ENCODE measurements around the gene PALS2.

PALS2 gene

GRCh38 chr7:24580283-24580946 lies 7.2 kb downstream of the PALS2 start:
- H3K4me3 ChIP-seq: no peak overlapping the region
- TF ChIP-seq, protein P1, sequence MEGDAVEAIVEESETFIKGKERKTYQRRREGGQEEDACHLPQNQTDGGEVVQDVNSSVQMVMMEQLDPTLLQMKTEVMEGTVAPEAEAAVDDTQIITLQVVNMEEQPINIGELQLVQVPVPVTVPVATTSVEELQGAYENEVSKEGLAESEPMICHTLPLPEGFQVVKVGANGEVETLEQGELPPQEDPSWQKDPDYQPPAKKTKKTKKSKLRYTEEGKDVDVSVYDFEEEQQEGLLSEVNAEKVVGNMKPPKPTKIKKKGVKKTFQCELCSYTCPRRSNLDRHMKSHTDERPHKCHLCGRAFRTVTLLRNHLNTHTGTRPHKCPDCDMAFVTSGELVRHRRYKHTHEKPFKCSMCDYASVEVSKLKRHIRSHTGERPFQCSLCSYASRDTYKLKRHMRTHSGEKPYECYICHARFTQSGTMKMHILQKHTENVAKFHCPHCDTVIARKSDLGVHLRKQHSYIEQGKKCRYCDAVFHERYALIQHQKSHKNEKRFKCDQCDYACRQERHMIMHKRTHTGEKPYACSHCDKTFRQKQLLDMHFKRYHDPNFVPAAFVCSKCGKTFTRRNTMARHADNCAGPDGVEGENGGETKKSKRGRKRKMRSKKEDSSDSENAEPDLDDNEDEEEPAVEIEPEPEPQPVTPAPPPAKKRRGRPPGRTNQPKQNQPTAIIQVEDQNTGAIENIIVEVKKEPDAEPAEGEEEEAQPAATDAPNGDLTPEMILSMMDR (IDR thresholded peaks at IDR 0.05): no peak
- H3K27ac ChIP-seq: no peak overlapping the region
- no peak for DNase-seq (ENCODE audit: low spot score)

DNA sequence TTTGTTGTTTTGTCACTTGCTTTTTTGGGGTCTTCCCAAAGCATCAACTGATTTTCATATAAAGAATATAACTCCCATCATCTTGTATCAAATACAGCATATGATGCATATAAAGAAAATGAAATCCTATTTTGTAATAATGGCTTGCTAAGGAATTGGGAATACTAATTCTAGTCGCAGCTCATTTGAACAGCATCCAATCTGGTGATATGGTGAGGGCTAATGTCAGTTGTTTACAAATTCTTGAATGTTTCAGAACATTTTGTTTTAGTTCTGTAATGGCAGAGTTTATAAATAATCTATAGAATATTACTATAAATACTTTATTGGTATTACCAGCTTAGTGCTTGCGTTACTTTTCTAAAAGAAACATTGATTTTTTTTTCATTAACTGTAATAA lies 8.9 kb downstream of the PALS2 start:
- Histone ChIP-seq H3K27ac (no peak overlapping the region), H3K4me3 (no peak overlapping the region)
- no peak for DNase-seq (ENCODE audit: low spot score)
- TF ChIP-seq, protein P1 (IDR thresholded peaks at IDR 0.05): no peak

DNA sequence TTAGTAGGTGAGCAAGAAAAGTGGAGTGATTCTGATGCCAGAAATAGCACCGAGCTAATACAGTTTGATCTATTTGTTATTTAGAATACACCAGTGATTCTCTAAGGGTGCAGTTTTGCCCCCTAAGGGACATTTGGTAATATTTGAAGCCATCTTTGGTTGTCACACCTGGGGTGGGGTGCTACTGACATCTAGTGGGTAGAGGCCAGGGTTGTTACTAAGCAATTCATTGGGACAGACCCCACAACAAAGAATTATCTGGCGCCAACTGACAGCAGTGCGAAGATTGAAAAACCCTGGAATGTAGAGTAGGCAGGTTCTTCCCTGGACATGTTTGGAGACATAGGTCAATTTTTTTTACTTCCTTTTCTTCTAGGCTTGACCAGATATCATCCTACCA lies 14.6 kb downstream of the PALS2 start:
- no peak overlapping the region for H3K4me3 ChIP-seq
- DNase-seq (ENCODE audit: low spot score): no peak
- TF ChIP-seq, protein P1 (IDR thresholded peaks at IDR 0.05): no peak
- H3K27ac ChIP-seq: no peak overlapping the region

DNA sequence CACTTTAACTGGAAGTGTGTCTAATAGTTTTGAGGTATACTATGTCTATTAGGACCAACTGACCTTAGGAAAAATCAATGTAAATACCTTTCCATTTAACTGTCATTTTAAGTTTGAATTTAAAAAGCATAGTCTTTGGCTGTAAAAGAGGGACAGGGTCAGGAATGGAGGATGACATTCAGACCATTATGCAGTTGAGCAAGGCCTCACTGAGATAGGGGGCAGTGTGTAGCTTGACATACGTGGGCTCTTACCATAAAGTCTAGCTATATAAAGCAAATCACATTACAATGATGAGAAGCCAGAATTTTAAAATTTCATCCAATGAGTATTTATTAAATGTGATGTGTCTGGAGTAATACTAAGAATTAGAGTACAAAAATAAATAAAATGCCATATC lies 17.9 kb downstream of the PALS2 start:
- Histone ChIP-seq H3K27ac (no peak overlapping the region), H3K4me3 (no peak overlapping the region)
- TF ChIP-seq, protein P1 (IDR thresholded peaks at IDR 0.05): no peak
- no peak for DNase-seq (ENCODE audit: low spot score)

GRCh38 chr7:24595671-24596418 lies 22.6 kb downstream of the PALS2 start:
- Histone ChIP-seq H3K27ac (no peak overlapping the region), H3K4me3 (no peak overlapping the region)
- TF ChIP-seq, protein P1 (IDR thresholded peaks at IDR 0.05): no peak
- no peak for DNase-seq (ENCODE audit: low spot score)

DNA sequence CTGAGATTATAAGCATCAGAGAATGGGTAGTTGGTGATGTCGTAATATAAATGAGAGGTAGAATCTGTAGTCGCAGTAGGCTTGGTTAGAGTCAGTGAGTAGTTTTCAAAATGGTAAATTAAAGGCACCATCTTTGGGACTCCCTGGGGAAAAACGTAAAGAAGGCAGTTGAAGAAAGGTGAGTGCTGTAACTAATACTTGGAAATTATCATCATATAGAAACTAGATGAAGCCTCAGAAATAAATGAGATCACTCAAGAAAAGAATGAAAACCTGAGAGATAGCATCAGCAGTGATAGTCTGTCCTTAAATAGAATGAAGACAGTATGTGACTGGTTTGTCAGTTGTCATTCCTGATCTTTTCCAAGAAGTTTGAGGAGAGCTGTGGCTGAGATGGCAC lies 23.8 kb downstream of the PALS2 start:
- no peak for DNase-seq (ENCODE audit: low spot score)
- H3K4me3 ChIP-seq: no peak overlapping the region
- no peak overlapping the region for H3K27ac ChIP-seq
- TF ChIP-seq, protein P1 (IDR thresholded peaks at IDR 0.05): no peak

DNA sequence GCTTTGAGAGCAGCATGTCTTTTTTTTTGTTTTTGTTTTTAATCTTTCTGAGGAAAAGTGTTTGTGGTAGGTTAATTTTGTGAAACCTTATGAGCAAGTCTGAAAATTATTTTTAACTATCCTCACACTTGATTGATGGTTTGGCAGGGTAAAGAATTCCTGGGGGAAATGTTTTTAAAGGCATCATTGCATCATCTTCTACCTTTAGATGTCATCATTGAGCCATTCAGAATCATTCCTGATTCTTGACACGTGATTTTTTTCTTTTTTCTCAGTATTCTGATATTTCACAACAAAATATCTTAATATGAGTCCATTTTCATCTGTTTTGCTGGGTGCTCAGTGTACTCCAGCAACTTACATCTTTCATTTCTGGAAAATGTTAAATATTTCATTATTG lies 28.3 kb downstream of the PALS2 start:
- TF ChIP-seq, protein P1 (IDR thresholded peaks at IDR 0.05): no peak

More for the DNA sequence above, 28.3 kb downstream of the PALS2 start:
- no peak overlapping the region for H3K4me3 ChIP-seq
- no peak overlapping the region for H3K27ac ChIP-seq
- no peak for DNase-seq (ENCODE audit: low spot score)
